HCT116 (cell line): Measurements from ENCODE around the gene TMPRSS3. TPM values are rescaled to one million over a fixed set of nuclear protein-coding genes. Genes with fewer than 3 reads are reported as not detected.

ENCODE experiments used
- ATAC-seq: fragments of 200-7000 bp; cut with Tn5 transposase; 2 replicates; pipeline ENCODE4 v1.9.1; 2020; ENCODE audit warnings: mild to moderate bottlenecking, moderate library complexity
- BruUV-seq: library from RNA; stranded (reverse); fragments of 400-500 nt; replicated peaks from 2 replicates; lab custom pipeline; 2021; lab: Mats Ljungman, UMichigan
- CTCF ChIA-PET: fragments of 300-600 bp; sonication (Branson Sonifier 250); formaldehyde crosslinking; loops from one replicate; lab custom pipeline; 2021; ENCODE audit warnings: antibody characterized with exemption; lab: Charles Lee
- POLR2A ChIA-PET: fragments of 300-600, 350-600 bp; sonication (Branson Sonifier 250); formaldehyde crosslinking; loops from one replicate; lab custom pipeline; 2021; ENCODE audit warnings: antibody characterized with exemption; lab: Charles Lee
- RAD21 ChIA-PET, 2 experiments: fragments of 300-600 bp; sonication (Branson Sonifier 250); formaldehyde crosslinking; loops; one replicate each; lab custom pipeline; 2023; ENCODE audit warnings: low total read pairs in 2 of 2; ENCODE audit not compliant: uncharacterized antibody in 2 of 2, unreplicated experiment in 2 of 2, low non-redundant PET in 1 of 2; lab: Charles Lee
- DNase-seq: peaks from one replicate; pipeline ENCODE4 v3.0.0-alpha.2; 2010; ENCODE audit warnings: low read depth, low spot score
- H2AFZ ChIP-seq: fragments of 200-600 bp; shearing (Covaris generic), sonication (generic); 2 replicates; pipeline ENCODE4 v1.6.1; 2017; ENCODE audit warnings: low read depth, mixed run types, mixed read lengths, antibody characterized with exemption, low read length; ENCODE audit not compliant: poor library complexity, severe bottlenecking
- H3K27ac ChIP-seq: 2 replicates; pipeline ENCODE4 v1.5.1; 2012; ENCODE audit warnings: low read depth, low read length
- H3K27me3 ChIP-seq: fragments of 200-600 bp; sonication (generic); 2 replicates; pipeline ENCODE4 v1.6.1; 2016; ENCODE audit warnings: mixed run types, low read length, mixed read lengths; ENCODE audit not compliant: insufficient read depth
- H3K36me3 ChIP-seq, 2 experiments: fragments of 200-500 bp in 1 of 2; fragments of 200-600 bp in 1 of 2; sonication (Bioruptor generic) in 1 of 2; sonication (generic) in 1 of 2; 2 replicates each; pipeline versions ENCODE4 v1.5.1 to v1.6.1; 2014 to 2016; ENCODE audit warnings: low read length in 2 of 2, inconsistent platforms in 1 of 2, mixed read lengths in 1 of 2, mixed run types in 1 of 2; ENCODE audit not compliant: insufficient read depth in 2 of 2, control insufficient read depth in 1 of 2
- H3K4me1 ChIP-seq, 2 experiments: fragments of 200-600 bp in 1 of 2; sonication (generic) in 1 of 2; 2 replicates each; pipeline versions ENCODE4 v1.5.1 to v1.6.1; 2012 to 2017; ENCODE audit warnings: low read length in 2 of 2, inconsistent platforms in 1 of 2, mild to moderate bottlenecking in 1 of 2, mixed read lengths in 1 of 2, mixed run types in 1 of 2, moderate library complexity in 1 of 2; ENCODE audit not compliant: insufficient read depth in 2 of 2, control insufficient read depth in 1 of 2
- H3K4me2 ChIP-seq: fragments of 200-600 bp; sonication (generic); 2 replicates; pipeline ENCODE4 v1.6.1; 2017; ENCODE audit warnings: mixed run types, low read length, mixed read lengths
- H3K4me3 ChIP-seq, 2 experiments: fragments of 200-600 bp in 1 of 2; sonication (generic) in 1 of 2; replicated peaks in 1 of 2; 2 replicates each; pipeline ENCODE4 v1.5.1; 2011 to 2016; ENCODE audit warnings: low read length in 2 of 2, control low read depth in 1 of 2, low read depth in 1 of 2, mild to moderate bottlenecking in 1 of 2, mixed read lengths in 1 of 2, mixed run types in 1 of 2
- H3K79me2 ChIP-seq: fragments of 200-600 bp; sonication (generic); 2 replicates; pipeline ENCODE4 v1.6.1; 2017; ENCODE audit warnings: mild to moderate bottlenecking, mixed run types, low read length, moderate library complexity, mixed read lengths; ENCODE audit not compliant: insufficient read depth
- H3K9ac ChIP-seq: fragments of 200-600 bp; sonication (generic); 2 replicates; pipeline ENCODE4 v1.6.1; 2016; ENCODE audit warnings: low read length, mixed read lengths
- H3K9me2 ChIP-seq: fragments of 200-600 bp; sonication (generic), shearing (Covaris generic); 2 replicates; pipeline ENCODE4 v1.6.1; 2017; ENCODE audit warnings: mixed run types, mild to moderate bottlenecking, moderate library complexity; ENCODE audit not compliant: insufficient read depth
- H3K9me3 ChIP-seq, 2 experiments: fragments of 200-500 bp in 1 of 2; fragments of 200-600 bp in 1 of 2; sonication (Bioruptor generic) in 1 of 2; sonication (generic) in 1 of 2; 2 replicates each; pipeline ENCODE4 v1.6.1; 2014 to 2017; ENCODE audit warnings: low read length in 2 of 2, mixed read lengths in 2 of 2, inconsistent platforms in 1 of 2, low read depth in 1 of 2, mild to moderate bottlenecking in 1 of 2, mixed run types in 1 of 2, moderate library complexity in 1 of 2; ENCODE audit not compliant: control insufficient read depth in 1 of 2, insufficient read depth in 1 of 2
- H4K20me1 ChIP-seq: fragments of 200-600 bp; sonication (generic), shearing (Covaris generic); 2 replicates; pipeline ENCODE4 v1.6.1; 2017; ENCODE audit warnings: mixed run types, mild to moderate bottlenecking, moderate library complexity; ENCODE audit not compliant: insufficient read depth
- CBX3 ChIP-seq: IDR thresholded peaks from 2 replicates; pipeline ENCODE4 v1.6.1; 2012; ENCODE audit warnings: low read depth
- CTCF ChIP-seq, 3 experiments: fragments of 200-600 bp in 1 of 3; sonication (generic) in 1 of 3; IDR thresholded peaks in 2 of 3; conservative IDR thresholded peaks in 1 of 3; 2 replicates each; pipeline ENCODE4 v1.5.1; 2012 to 2017; ENCODE audit warnings: low read depth in 2 of 3, low read length in 2 of 3, antibody characterized with exemption in 1 of 3, borderline replicate concordance in 1 of 3, control low read depth in 1 of 3, mild to moderate bottlenecking in 1 of 3, mixed read lengths in 1 of 3, mixed run types in 1 of 3, moderate library complexity in 1 of 3; ENCODE audit not compliant: insufficient read depth in 1 of 3
- FOSL1 ChIP-seq: IDR thresholded peaks from 2 replicates; pipeline ENCODE4 v1.6.1; 2012; ENCODE audit warnings: low read depth
- POLR2AphosphoS5 ChIP-seq: IDR thresholded peaks from 2 replicates; pipeline ENCODE4 v1.6.1; 2011; ENCODE audit warnings: mild to moderate bottlenecking, low read depth, low read length, moderate library complexity
- REST ChIP-seq: IDR thresholded peaks from 2 replicates; pipeline ENCODE4 v1.6.1; 2012; ENCODE audit warnings: low read depth
- SP1 ChIP-seq: IDR thresholded peaks from 2 replicates; pipeline ENCODE4 v1.6.1; 2012; ENCODE audit warnings: low read depth
- SRF ChIP-seq: IDR thresholded peaks from 2 replicates; pipeline ENCODE4 v1.6.1; 2012; ENCODE audit warnings: low read depth
- TCF7L2 ChIP-seq: IDR thresholded peaks from 2 replicates; pipeline ENCODE4 v1.7.0; 2011; ENCODE audit warnings: borderline replicate concordance, inconsistent platforms; ENCODE audit not compliant: insufficient read depth, insufficient read length; ENCODE audit errors: extremely low read depth
- YY1 ChIP-seq: IDR thresholded peaks from 2 replicates; pipeline ENCODE4 v1.6.1; 2011; ENCODE audit warnings: low read length, low read depth, moderate library complexity, mild to moderate bottlenecking; ENCODE audit not compliant: insufficient replicate concordance; ENCODE audit errors: extremely low read depth
- intact Hi-C: fragments of 100-400 bp; cut with micrococcal nuclease; formaldehyde crosslinking; loops from 2 replicates; pipeline ENCODE4 v1.10.0; 2022
- total RNA-seq: library from RNA; stranded (reverse); gene quantifications from one replicate; pipeline ENCODE4 v1.2.1, GENCODE V29; 2021; ENCODE audit not compliant: unreplicated experiment

The TMPRSS3 gene
- total RNA-seq, 1 experiment from 2014 or later: not detected

GRCh38 chr21:42382915-42383314 is 12.9 kb downstream of the TMPRSS3 start:
- H3K9me3 ChIP-seq: peaks cover 4 to 5% of the 10 kb centered on the region in 2 experiments; a peak in 2 of 4 replicates
- no peak overlapping the region for H3K27ac ChIP-seq
- no peaks in the 10 kb centered on the region for H3K79me2 ChIP-seq
- H3K27me3 ChIP-seq: no peaks in the 10 kb centered on the region
- no peaks in the 10 kb centered on the region for H3K36me3 ChIP-seq
- no peak overlapping the region for H3K4me3 ChIP-seq
- H3K9ac ChIP-seq: no peak overlapping the region
- ChIA-PET CTCF (interaction anchor here (2.1 kb wide), 1 partner anchor 22 kb away, joined by 7 read pairs; no protein-coding TSS in a partner anchor), POLR2A (no interaction called here), RAD21 (no interaction called here)
- ATAC-seq (no peak), DNase-seq (no peak)
- intact Hi-C loops: loop anchor here (10.0 kb wide), 1 partner anchor 152 kb away; no protein-coding TSS in a partner anchor
- H3K9me2 ChIP-seq: no peaks in the 10 kb centered on the region
- H2AFZ ChIP-seq: no peak overlapping the region
- TF ChIP-seq SRF (no peak), SP1 (no peak), CTCF (IDR thresholded peaks at IDR 0.05 in 2 of 3, conservative IDR thresholded peaks at IDR 0.05 in 1 of 3; ENCODE audit: borderline replicate concordance in 1 of 3, insufficient read depth in 1 of 3, low read depth in 2 of 3, low read length in 2 of 3) (no peak), POLR2AphosphoS5 (no peak), REST (no peak), FOSL1 (no peak), YY1 (no peak), CBX3 (no peak), TCF7L2 (no peak)
- H3K4me2 ChIP-seq: no peak overlapping the region
- no TSS peak for BruUV-seq
- no peaks in the 10 kb centered on the region for H4K20me1 ChIP-seq
- H3K4me1 ChIP-seq: peaks cover 0 to 3% of the 10 kb centered on the region in 2 experiments; a peak in 1 of 4 replicates
